GM12878 (cell line): ENCODE data around the gene RASL11A.

ENCODE experiments used
- BHLHE40 ChIP-seq, 2 experiments: fragments of 450-650 bp in 1 of 2; IDR thresholded peaks; 2 replicates each; pipeline ENCODE4 v1.6.1; 2011 to 2017; ENCODE audit warnings: low read depth in 2 of 2, borderline replicate concordance in 1 of 2, improper control_type of control experiment in 1 of 2, low read length in 1 of 2, mild to moderate bottlenecking in 1 of 2
- ESRRA ChIP-seq: IDR thresholded peaks from 2 replicates; pipeline ENCODE4 v1.6.1; 2012; ENCODE audit warnings: mild to moderate bottlenecking, low read length, improper control_type of control experiment
- FOXM1 ChIP-seq: IDR thresholded peaks from 2 replicates; pipeline ENCODE4 v1.6.1; 2012; ENCODE audit warnings: low read depth, mild to moderate bottlenecking, inconsistent platforms, low read length, moderate library complexity
- HCFC1 ChIP-seq: fragments of 150-350 bp; IDR thresholded peaks from 2 replicates; pipeline ENCODE4 v1.6.1; 2014; ENCODE audit warnings: low read length
- PAX8 ChIP-seq: fragments of 450-650 bp; IDR thresholded peaks from 2 replicates; pipeline ENCODE4 v1.6.1; 2017; ENCODE audit warnings: mild to moderate bottlenecking, moderate library complexity
- RAD21 ChIP-seq: IDR thresholded peaks from 2 replicates; pipeline ENCODE4 v1.6.1; 2011; ENCODE audit warnings: mild to moderate bottlenecking, low read depth, low read length, moderate library complexity; ENCODE audit not compliant: insufficient read depth
- SRF ChIP-seq, 2 experiments: IDR thresholded peaks; 2 replicates each; pipeline ENCODE4 v1.6.1; 2011; ENCODE audit warnings: low read depth in 2 of 2, low read length in 2 of 2, mild to moderate bottlenecking in 1 of 2, moderate library complexity in 1 of 2
- TF ChIP-seq, protein P1 (sequence below), 3 experiments: IDR thresholded peaks in 2 of 3; conservative IDR thresholded peaks in 1 of 3; 2 replicates each; pipeline ENCODE4 v1.5.1; 2011; ENCODE audit warnings: low read depth in 3 of 3, low read length in 3 of 3, mild to moderate bottlenecking in 3 of 3, control low read depth in 2 of 3, moderate library complexity in 2 of 3, inconsistent platforms in 1 of 3, mixed read lengths in 1 of 3; ENCODE audit not compliant: control insufficient read depth in 2 of 3, insufficient read depth in 1 of 3; ENCODE audit errors: extremely low read depth in 1 of 3
- TF ChIP-seq, protein P2 (sequence below): IDR thresholded peaks from 2 replicates; pipeline ENCODE4 v1.6.1; 2011; ENCODE audit warnings: low read depth, low read length, improper control_type of control experiment, borderline replicate concordance

DNA sequence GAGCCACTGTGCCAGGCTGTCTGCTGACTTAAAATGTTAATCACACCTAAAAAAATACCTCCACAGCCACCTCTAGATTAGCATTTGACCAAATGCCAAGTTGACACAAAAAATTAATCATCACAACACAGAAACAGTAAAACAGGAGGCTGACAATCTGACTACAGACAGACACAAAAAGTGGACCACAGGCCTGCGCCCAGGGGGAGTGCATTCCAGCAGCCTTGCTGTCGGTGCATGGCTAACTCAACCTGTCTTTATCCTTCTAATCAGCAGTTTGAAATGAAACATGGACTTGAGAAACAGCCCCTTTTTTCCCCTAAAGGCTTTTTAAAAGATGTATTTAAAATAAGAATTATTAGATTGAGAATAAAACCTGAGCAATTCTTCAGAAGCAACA lies 34.0 kb downstream of the RASL11A start:
- no peak for TF ChIP-seq HCFC1
- TF ChIP-seq, protein P1, sequence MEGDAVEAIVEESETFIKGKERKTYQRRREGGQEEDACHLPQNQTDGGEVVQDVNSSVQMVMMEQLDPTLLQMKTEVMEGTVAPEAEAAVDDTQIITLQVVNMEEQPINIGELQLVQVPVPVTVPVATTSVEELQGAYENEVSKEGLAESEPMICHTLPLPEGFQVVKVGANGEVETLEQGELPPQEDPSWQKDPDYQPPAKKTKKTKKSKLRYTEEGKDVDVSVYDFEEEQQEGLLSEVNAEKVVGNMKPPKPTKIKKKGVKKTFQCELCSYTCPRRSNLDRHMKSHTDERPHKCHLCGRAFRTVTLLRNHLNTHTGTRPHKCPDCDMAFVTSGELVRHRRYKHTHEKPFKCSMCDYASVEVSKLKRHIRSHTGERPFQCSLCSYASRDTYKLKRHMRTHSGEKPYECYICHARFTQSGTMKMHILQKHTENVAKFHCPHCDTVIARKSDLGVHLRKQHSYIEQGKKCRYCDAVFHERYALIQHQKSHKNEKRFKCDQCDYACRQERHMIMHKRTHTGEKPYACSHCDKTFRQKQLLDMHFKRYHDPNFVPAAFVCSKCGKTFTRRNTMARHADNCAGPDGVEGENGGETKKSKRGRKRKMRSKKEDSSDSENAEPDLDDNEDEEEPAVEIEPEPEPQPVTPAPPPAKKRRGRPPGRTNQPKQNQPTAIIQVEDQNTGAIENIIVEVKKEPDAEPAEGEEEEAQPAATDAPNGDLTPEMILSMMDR (IDR thresholded peaks at IDR 0.05 in 2 of 3, conservative IDR thresholded peaks at IDR 0.05 in 1 of 3; ENCODE audit: control insufficient read depth in 2 of 3, extremely low read depth in 1 of 3, insufficient read depth in 1 of 3, low read depth in 3 of 3, low read length in 3 of 3) = no peak
- no peak for TF ChIP-seq BHLHE40 (IDR thresholded peaks at IDR 0.05; ENCODE audit: borderline replicate concordance in 1 of 2, low read depth in 2 of 2, low read length in 1 of 2)
- TF ChIP-seq ESRRA = no peak
- TF ChIP-seq, protein P2, sequence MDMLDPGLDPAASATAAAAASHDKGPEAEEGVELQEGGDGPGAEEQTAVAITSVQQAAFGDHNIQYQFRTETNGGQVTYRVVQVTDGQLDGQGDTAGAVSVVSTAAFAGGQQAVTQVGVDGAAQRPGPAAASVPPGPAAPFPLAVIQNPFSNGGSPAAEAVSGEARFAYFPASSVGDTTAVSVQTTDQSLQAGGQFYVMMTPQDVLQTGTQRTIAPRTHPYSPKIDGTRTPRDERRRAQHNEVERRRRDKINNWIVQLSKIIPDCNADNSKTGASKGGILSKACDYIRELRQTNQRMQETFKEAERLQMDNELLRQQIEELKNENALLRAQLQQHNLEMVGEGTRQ = no peak
- TF ChIP-seq RAD21 = no peak
- TF ChIP-seq FOXM1 = no peak
- no peak for TF ChIP-seq SRF (IDR thresholded peaks at IDR 0.05; ENCODE audit: low read depth in 2 of 2, low read length in 2 of 2)
- no peak for TF ChIP-seq PAX8
